K562 (cell line): ENCODE data around the gene ABCC11.

Experiments used
- ATF3 ChIP-seq, 2 experiments: fragments of 450-650 bp in 1 of 2; sonication (generic) in 1 of 2; formaldehyde crosslinking in 1 of 2; IDR thresholded peaks in 1 of 2; conservative IDR thresholded peaks in 1 of 2; 2 replicates each; pipeline versions ENCODE4 v1.6.1 to v1.8.1; 2016 to 2023; ENCODE audit warnings: mild to moderate bottlenecking in 2 of 2, moderate library complexity in 2 of 2, inconsistent platforms in 1 of 2, missing genetic modification reagents in 1 of 2
- CTCF ChIP-seq, 3 experiments: IDR thresholded peaks in 2 of 3; conservative IDR thresholded peaks in 1 of 3; 2 replicates each; pipeline ENCODE4 v1.5.1; 2011 to 2012; ENCODE audit warnings: low read length in 3 of 3, mild to moderate bottlenecking in 3 of 3, control low read depth in 2 of 3, improper control_type of control experiment in 1 of 3, inconsistent platforms in 1 of 3, low read depth in 1 of 3, mixed read lengths in 1 of 3, moderate library complexity in 1 of 3; ENCODE audit not compliant: insufficient read depth in 2 of 3
- CTCFL ChIP-seq: IDR thresholded peaks from 2 replicates; pipeline ENCODE4 v1.6.1; 2011; ENCODE audit warnings: borderline replicate concordance, low read depth, mild to moderate bottlenecking, moderate library complexity, low read length; ENCODE audit not compliant: insufficient read depth, poor library complexity, severe bottlenecking
- ERF ChIP-seq: fragments of 450-650 bp; formaldehyde crosslinking; IDR thresholded peaks from 2 replicates; pipeline ENCODE4 v1.4.0; 2020; ENCODE audit warnings: mild to moderate bottlenecking, mixed read lengths
- GATA2 ChIP-seq: sonication (generic); formaldehyde crosslinking; IDR thresholded peaks from 2 replicates; pipeline ENCODE4 v1.4.0; 2020; ENCODE audit warnings: mild to moderate bottlenecking, missing genetic modification reagents
- HEY1 ChIP-seq: fragments of 250-450 bp; sonication (Bioruptor Pico); IDR thresholded peaks from 2 replicates; pipeline ENCODE4 v1.5.0; 2020; ENCODE audit warnings: mild to moderate bottlenecking, moderate library complexity, borderline replicate concordance
- NCOA4 ChIP-seq: fragments of 450-650 bp; IDR thresholded peaks from 2 replicates; pipeline ENCODE4 v1.6.1; 2018; ENCODE audit warnings: mild to moderate bottlenecking; ENCODE audit not compliant: partially characterized antibody
- SAFB2 ChIP-seq: fragments of 200-400 bp; formaldehyde crosslinking; IDR thresholded peaks from 2 replicates; pipeline ENCODE4 v1.6.1; 2018; ENCODE audit warnings: borderline replicate concordance, low read length, low read depth, moderate library complexity; ENCODE audit not compliant: severe bottlenecking
- SPI1 ChIP-seq: IDR thresholded peaks from 2 replicates; pipeline ENCODE4 v1.6.1; 2011; ENCODE audit warnings: low read depth, low read length, control low read depth, borderline replicate concordance
- TFAM ChIP-seq: fragments of 250-450 bp; sonication (Bioruptor Pico); conservative IDR thresholded peaks from 2 replicates; pipeline ENCODE4 v1.5.0; 2021; ENCODE audit warnings: mild to moderate bottlenecking, moderate library complexity
- ZNF24 ChIP-seq: fragments of 450-650 bp; IDR thresholded peaks from 2 replicates; pipeline ENCODE4 v1.6.1; 2016
- ZNF785 ChIP-seq: fragments of 250-450 bp; sonication (Bioruptor Pico); IDR thresholded peaks from 2 replicates; pipeline ENCODE4 v1.4.0; 2020; ENCODE audit warnings: mild to moderate bottlenecking

GRCh38 chr16:48156790-48157209, 90.5 kb downstream of the ABCC11 start:
- TF ChIP-seq GATA2 (no peak), SPI1 (0 out of 2 replicates have a peak, but pooled peaks have one; percentile 15), ZNF785 (no peak), ATF3 (IDR thresholded peaks at IDR 0.05) (no peak), ATF3 (CRISPR knock-in tag; conservative IDR thresholded peaks at IDR 0.05) (no peak), CTCFL (no peak), NCOA4 (no peak), ZNF24 (no peak), ERF (CRISPR knock-in tag) (no peak), HEY1 (CRISPR knock-in tag) (no peak), CTCF (IDR thresholded peaks at IDR 0.05 in 2 of 3, conservative IDR thresholded peaks at IDR 0.05 in 1 of 3; ENCODE audit: insufficient read depth in 2 of 3, low read depth in 1 of 3, low read length in 3 of 3) (peak; percentile 90 to 93 (median 92)), SAFB2 (no peak), TFAM (CRISPR knock-in tag) (no peak)
